ENCODE measurements around the gene ACR. TPM values are rescaled to one million over a fixed set of nuclear protein-coding genes. Genes with fewer than 3 reads are reported as not detected.

ACR gene
- total RNA-seq, 4 donors from 2014 or later: not detected

DNA sequence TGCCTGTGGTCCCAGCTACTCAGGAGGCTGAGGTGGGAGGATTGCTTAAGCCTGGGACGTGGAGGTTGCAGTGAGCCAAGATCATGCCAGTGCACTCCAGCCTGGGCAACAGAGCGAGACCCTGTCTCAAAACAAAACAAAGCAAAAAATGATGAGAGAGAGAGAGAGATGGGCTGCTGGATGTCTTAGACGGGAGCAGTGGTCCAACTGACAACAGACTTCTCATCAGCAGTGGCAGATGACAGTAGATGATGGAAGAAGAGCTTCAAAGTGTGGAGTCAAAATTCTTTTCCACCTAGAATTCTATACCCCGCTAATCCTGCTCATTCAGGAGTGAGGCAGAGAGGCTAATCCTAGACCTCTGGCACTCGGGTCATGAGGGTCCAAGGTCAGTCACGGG lies 29.0 kb upstream of the ACR start:
- H3K9me3 ChIP-seq: no peaks in the 10 kb centered on the region
- H3K4me3 ChIP-seq: no peak overlapping the region
- H3K36me3 ChIP-seq: no peaks in the 10 kb centered on the region
- H3K27ac ChIP-seq: no peak overlapping the region
- H3K4me1 ChIP-seq: no peaks in the 10 kb centered on the region
- TF ChIP-seq POLR2A (IDR thresholded peaks at IDR 0.05): no peak
- TF ChIP-seq, protein P1, sequence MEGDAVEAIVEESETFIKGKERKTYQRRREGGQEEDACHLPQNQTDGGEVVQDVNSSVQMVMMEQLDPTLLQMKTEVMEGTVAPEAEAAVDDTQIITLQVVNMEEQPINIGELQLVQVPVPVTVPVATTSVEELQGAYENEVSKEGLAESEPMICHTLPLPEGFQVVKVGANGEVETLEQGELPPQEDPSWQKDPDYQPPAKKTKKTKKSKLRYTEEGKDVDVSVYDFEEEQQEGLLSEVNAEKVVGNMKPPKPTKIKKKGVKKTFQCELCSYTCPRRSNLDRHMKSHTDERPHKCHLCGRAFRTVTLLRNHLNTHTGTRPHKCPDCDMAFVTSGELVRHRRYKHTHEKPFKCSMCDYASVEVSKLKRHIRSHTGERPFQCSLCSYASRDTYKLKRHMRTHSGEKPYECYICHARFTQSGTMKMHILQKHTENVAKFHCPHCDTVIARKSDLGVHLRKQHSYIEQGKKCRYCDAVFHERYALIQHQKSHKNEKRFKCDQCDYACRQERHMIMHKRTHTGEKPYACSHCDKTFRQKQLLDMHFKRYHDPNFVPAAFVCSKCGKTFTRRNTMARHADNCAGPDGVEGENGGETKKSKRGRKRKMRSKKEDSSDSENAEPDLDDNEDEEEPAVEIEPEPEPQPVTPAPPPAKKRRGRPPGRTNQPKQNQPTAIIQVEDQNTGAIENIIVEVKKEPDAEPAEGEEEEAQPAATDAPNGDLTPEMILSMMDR (IDR thresholded peaks at IDR 0.05): no peak
- DNase-seq: no peak
- H3K27me3 ChIP-seq: no peaks in the 10 kb centered on the region

DNA sequence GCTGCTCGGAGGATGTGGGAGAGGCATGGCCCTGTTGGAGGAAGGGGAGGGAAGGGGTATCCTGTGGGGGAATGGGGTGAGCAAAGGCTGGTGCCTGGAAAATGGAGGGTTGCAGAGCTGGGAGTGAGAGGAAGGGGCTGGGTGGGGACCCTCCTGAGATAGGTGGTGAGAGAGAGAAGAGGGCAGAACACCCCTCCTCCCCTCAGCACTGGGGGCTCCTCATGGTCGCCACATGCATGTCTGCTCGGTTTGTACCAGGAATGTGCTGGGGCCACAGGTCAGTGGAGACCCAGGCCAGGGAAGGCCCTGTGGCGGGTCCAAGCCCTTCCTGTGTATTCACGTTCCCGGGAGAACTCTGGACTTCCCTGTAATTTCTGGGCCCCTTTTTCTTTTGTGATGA lies 27.8 kb upstream of the ACR start:
- TF ChIP-seq, protein P1 (IDR thresholded peaks at IDR 0.05): no peak
- TF ChIP-seq POLR2A (IDR thresholded peaks at IDR 0.05): no peak
- H3K27ac ChIP-seq: no peak overlapping the region
- no peak for DNase-seq
- H3K9me3 ChIP-seq: no peaks in the 10 kb centered on the region
- no peaks in the 10 kb centered on the region for H3K27me3 ChIP-seq
- no peak overlapping the region for H3K4me3 ChIP-seq
- no peaks in the 10 kb centered on the region for H3K36me3 ChIP-seq
- no peaks in the 10 kb centered on the region for H3K4me1 ChIP-seq

DNA sequence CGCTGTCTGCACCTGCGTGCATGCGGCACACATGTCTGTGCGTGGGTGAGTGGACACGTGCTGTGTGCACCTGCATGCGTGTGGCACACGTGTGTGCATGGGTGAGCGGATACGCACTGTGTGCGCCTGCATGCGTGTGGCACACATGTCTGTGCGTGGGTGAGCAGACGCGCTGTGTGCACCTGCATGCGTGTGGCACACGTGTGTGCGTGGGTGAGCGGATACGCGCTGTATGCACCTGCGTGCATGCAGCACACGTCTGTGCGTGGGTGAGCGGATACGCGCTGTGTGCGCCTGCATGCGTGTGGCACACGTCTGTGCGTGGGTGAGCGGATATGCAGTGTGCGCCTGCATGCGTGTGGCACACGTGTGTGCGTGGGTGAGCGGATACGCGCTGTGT lies 27.1 kb upstream of the ACR start:
- H3K4me1 ChIP-seq: no peaks in the 10 kb centered on the region
- H3K27me3 ChIP-seq: no peaks in the 10 kb centered on the region
- no peak overlapping the region for H3K4me3 ChIP-seq
- no peak overlapping the region for H3K27ac ChIP-seq
- no peak for TF ChIP-seq POLR2A (IDR thresholded peaks at IDR 0.05)
- TF ChIP-seq, protein P1 (IDR thresholded peaks at IDR 0.05): no peak
- H3K9me3 ChIP-seq: no peaks in the 10 kb centered on the region
- no peak for DNase-seq
- H3K36me3 ChIP-seq: no peaks in the 10 kb centered on the region

DNA sequence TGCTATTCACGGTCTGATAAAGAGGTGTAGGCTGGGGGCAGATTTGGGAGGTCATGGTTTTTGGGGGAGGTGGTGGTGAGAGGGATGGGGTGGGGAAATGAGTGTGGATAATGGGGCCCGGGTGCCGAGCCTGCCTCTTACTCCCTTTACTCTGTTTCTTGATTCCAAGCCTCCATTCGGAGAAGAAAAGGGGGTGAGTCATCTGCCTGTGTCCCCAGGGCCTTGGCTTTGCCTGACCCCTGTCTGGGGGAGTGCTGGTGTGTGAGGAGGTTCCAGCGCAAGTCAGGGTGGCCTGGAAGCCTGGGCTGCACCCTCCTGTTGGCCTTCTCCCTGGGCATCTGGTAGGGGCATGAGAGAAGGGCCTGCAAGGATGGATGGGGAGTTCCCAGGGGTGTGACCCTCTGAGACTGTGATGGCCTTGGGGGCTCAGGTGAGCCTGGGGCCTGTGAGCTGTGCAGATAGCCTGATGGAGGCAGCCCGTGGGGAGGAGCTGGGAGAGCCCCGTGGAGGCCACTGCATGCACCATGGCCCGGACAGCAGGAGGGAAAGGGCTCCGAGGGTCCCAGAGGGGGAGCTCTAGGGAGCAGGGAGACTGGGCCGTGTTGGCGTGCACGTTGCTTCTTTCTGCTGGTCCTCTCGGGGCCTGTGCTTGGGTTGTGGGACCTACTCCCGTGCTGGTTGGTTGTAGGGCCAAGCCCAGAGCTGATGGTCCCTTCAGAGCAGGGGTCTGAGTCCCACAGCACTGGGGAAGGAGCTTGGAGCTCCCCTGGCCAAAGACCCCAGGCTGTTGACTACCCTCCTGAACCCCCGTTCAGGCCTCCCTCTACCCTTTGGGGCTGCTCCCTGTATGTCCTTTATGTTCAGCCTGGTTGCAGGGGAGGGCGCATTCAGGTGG lies 26.3 kb upstream of the ACR start:
- no peaks in the 10 kb centered on the region for H3K27me3 ChIP-seq
- H3K4me1 ChIP-seq: no peaks in the 10 kb centered on the region
- no peaks in the 10 kb centered on the region for H3K36me3 ChIP-seq
- TF ChIP-seq, protein P1 (IDR thresholded peaks at IDR 0.05): no peak
- no peak for TF ChIP-seq POLR2A (IDR thresholded peaks at IDR 0.05)
- H3K4me3 ChIP-seq: no peak overlapping the region
- H3K9me3 ChIP-seq: no peaks in the 10 kb centered on the region
- no peak overlapping the region for H3K27ac ChIP-seq
- no peak for DNase-seq

DNA sequence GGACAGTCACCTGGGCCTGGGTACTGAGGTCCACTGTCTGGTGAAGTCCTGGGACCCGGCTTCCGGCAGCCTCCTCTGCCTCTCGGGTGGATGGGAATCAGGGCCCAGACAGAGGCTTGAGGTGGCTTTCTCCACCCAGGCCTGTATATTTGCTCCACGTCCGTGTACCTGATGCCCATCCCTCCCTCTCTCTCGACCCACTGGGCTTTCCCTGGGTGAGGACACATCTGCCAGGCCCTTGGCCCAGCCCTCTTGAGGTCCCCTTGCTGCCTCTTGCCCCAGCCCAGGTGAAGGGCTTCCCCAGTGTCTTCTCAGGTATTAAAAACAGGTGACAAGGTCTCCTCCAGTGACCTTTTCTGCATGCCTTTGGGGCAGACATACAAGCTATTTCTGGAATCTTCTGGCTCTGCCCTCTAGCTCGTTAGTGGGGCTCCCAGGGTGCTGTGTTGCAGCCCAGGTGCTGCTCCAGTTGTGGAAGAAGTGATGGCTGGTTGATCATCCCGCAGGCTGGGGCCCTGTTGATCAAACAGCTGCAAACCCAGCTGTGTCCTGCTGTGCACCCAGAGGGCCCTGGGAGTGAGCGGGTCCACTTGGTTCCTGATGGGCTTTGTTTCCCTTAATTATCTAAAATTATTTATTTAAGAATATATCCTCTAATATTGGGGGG lies 25.5 kb upstream of the ACR start:
- H3K4me1 ChIP-seq: no peaks in the 10 kb centered on the region
- H3K27me3 ChIP-seq: no peaks in the 10 kb centered on the region
- TF ChIP-seq POLR2A (IDR thresholded peaks at IDR 0.05): no peak
- TF ChIP-seq, protein P1 (IDR thresholded peaks at IDR 0.05): no peak
- no peak overlapping the region for H3K27ac ChIP-seq
- no peaks in the 10 kb centered on the region for H3K9me3 ChIP-seq
- no peaks in the 10 kb centered on the region for H3K36me3 ChIP-seq
- no peak overlapping the region for H3K4me3 ChIP-seq
- DNase-seq: no peak

Measured in Peyer's patch (tissue), 4 donors.